ENCODE measurements around the gene SYDE2.
A peak's percentile ranks its signal among the peaks of the same experiment; 100 is the strongest.
"Not testable (repeated sequence)": the region's sequence is repeated elsewhere in the genome, so short reads cannot be mapped to it uniquely, and the experiment has no call there.

The SYDE2 gene

GRCh38 chr1:85216697-85217096, 15.9 kb upstream of the SYDE2 start:
- no peak for DNase-seq

GRCh38 chr1:85214654-85215053, 13.8 kb upstream of the SYDE2 start:
- DNase-seq = no peak

- no peak for DNase-seq
These were observed 7.7 kb upstream of the SYDE2 start for GRCh38 chr1:85208488-85208887.

GRCh38 chr1:85203573-85204171, 2.9 kb upstream of the SYDE2 start:
- no peak for DNase-seq

GRCh38 chr1:85202864-85203255, 2.0 kb upstream of the SYDE2 start:
- DNase-seq = no peak

- DNase-seq = no peak
These were observed 1.5 kb upstream of the SYDE2 start for GRCh38 chr1:85202092-85202863.

- peak; percentile 66 for DNase-seq
These were observed 700 bp upstream of the SYDE2 start for GRCh38 chr1:85201340-85202091.

- DNase-seq = no peak
These were observed 951 bp downstream of the SYDE2 start for GRCh38 chr1:85199667-85200462.

- DNase-seq = no peak
These were observed 2.0 kb downstream of the SYDE2 start for GRCh38 chr1:85198864-85199263.

- no peak for DNase-seq
These were observed 4.5 kb downstream of the SYDE2 start for GRCh38 chr1:85196358-85196757.

GRCh38 chr1:85195703-85196102, 5.1 kb downstream of the SYDE2 start:
- DNase-seq = no peak

GRCh38 chr1:85192129-85192528, 8.7 kb downstream of the SYDE2 start:
- not testable (repeated sequence) for DNase-seq

- DNase-seq = no peak
These were observed 11.7 kb downstream of the SYDE2 start for GRCh38 chr1:85189120-85189519.

GRCh38 chr1:85188530-85188929, 12.3 kb downstream of the SYDE2 start:
- no peak for DNase-seq

GRCh38 chr1:85187021-85187420, 13.8 kb downstream of the SYDE2 start:
- not testable (repeated sequence) for DNase-seq

- no peak for DNase-seq
These were observed 16.6 kb downstream of the SYDE2 start for GRCh38 chr1:85184245-85184644.

GRCh38 chr1:85182700-85183099, 18.1 kb downstream of the SYDE2 start:
- DNase-seq = no peak

GRCh38 chr1:85180869-85181268, 19.9 kb downstream of the SYDE2 start:
- DNase-seq = no peak

- DNase-seq = no peak
These were observed 21.3 kb downstream of the SYDE2 start for GRCh38 chr1:85179522-85179921.

GRCh38 chr1:85178396-85178795, 22.4 kb downstream of the SYDE2 start:
- DNase-seq = no peak

- no peak for DNase-seq
These were observed 26.3 kb downstream of the SYDE2 start for GRCh38 chr1:85174503-85174902.

GRCh38 chr1:85172684-85173337, 28.0 kb downstream of the SYDE2 start:
- DNase-seq = no peak

GRCh38 chr1:85171721-85172120, 29.1 kb downstream of the SYDE2 start:
- no peak for DNase-seq
